IPS-18c (cell line): Measurements from ENCODE around the gene DZIP1L.
"Not testable (repeated sequence)": the region's sequence is repeated elsewhere in the genome, so short reads cannot be mapped to it uniquely, and the experiment has no call there.

Source experiments
- H3K4me3 ChIP-seq: 2 replicates; pipeline ENCODE4 v1.7.0; 2013; ENCODE audit warnings: low read depth, mild to moderate bottlenecking, low read length, moderate library complexity; ENCODE audit not compliant: insufficient read depth
- H3K9me3 ChIP-seq: one replicate; pipeline ENCODE4 v1.6.1; 2013; ENCODE audit warnings: mild to moderate bottlenecking, low read length, moderate library complexity; ENCODE audit not compliant: control insufficient read depth, insufficient read depth

The DZIP1L gene

GRCh38 chr3:138114988-138115971, at the start of gene DZIP1L:
Gene DZIP1L, minus strand, starts transcription at chr3:138115608. Its CDS starts 11,637 bp downstream, at chr3:138103971.
- Histone ChIP-seq H3K4me3 (peak within 1 kb of the TSS; percentile 88), H3K9me3 (peaks cover 2% of the 10 kb centered on the region)

- H3K4me3 ChIP-seq, result no peak overlapping the region
- H3K9me3 ChIP-seq, result no peaks in the 10 kb centered on the region
Observed at GRCh38 chr3:138165061-138165460, 49.7 kb upstream of the DZIP1L start.

- H3K9me3 ChIP-seq, result no peaks in the 10 kb centered on the region
- H3K4me3 ChIP-seq, result no peak overlapping the region
Observed at GRCh38 chr3:138157743-138158142, 42.3 kb upstream of the DZIP1L start.

- Histone ChIP-seq H3K9me3 (no peaks in the 10 kb centered on the region), H3K4me3 (no peak overlapping the region)
Observed at GRCh38 chr3:138154534-138154933, 39.1 kb upstream of the DZIP1L start.

GRCh38 chr3:138148503-138148902, 33.1 kb upstream of the DZIP1L start:
- H3K4me3 ChIP-seq, result no peak overlapping the region
- no peaks in the 10 kb centered on the region for H3K9me3 ChIP-seq

GRCh38 chr3:138142181-138142580, 26.8 kb upstream of the DZIP1L start:
- not testable (repeated sequence) for H3K4me3 ChIP-seq, H3K9me3 ChIP-seq

GRCh38 chr3:138140940-138141339, 25.5 kb upstream of the DZIP1L start:
- H3K4me3 ChIP-seq, result no peak overlapping the region
- H3K9me3 ChIP-seq, result no peaks in the 10 kb centered on the region

- Histone ChIP-seq H3K4me3 (no peak overlapping the region), H3K9me3 (no peaks in the 10 kb centered on the region)
Observed at GRCh38 chr3:138139691-138140090, 24.3 kb upstream of the DZIP1L start.

- H3K9me3 ChIP-seq, result no peaks in the 10 kb centered on the region
- no peak overlapping the region for H3K4me3 ChIP-seq
Observed at GRCh38 chr3:138137861-138138260, 22.5 kb upstream of the DZIP1L start.

GRCh38 chr3:138136201-138136600, 20.8 kb upstream of the DZIP1L start:
- Histone ChIP-seq H3K4me3 (no peak overlapping the region), H3K9me3 (no peaks in the 10 kb centered on the region)

GRCh38 chr3:138135833-138136194, 20.4 kb upstream of the DZIP1L start:
- Histone ChIP-seq H3K9me3 (no peaks in the 10 kb centered on the region), H3K4me3 (no peak overlapping the region)

- H3K4me3 ChIP-seq, result no peak overlapping the region
Observed at GRCh38 chr3:138135146-138135832, 19.9 kb upstream of the DZIP1L start.

GRCh38 chr3:138132239-138132638, 16.8 kb upstream of the DZIP1L start, which contains the start of gene A4GNT:
Gene A4GNT, minus strand, starts transcription at chr3:138132390. Its CDS starts 1,134 bp downstream, at chr3:138131256.
- Histone ChIP-seq H3K4me3 (no peak within 1 kb of the TSS), H3K9me3 (no peaks in the 10 kb centered on the region)

More at GRCh38 chr3:138135146-138135832, 19.9 kb upstream of the DZIP1L start:
- H3K9me3 ChIP-seq, result no peaks in the 10 kb centered on the region

GRCh38 chr3:138127636-138128365, 12.4 kb upstream of the DZIP1L start:
- Histone ChIP-seq H3K9me3 (peaks cover 3% of the 10 kb centered on the region), H3K4me3 (no peak overlapping the region)

GRCh38 chr3:138125548-138126221, 10.3 kb upstream of the DZIP1L start:
- peaks cover 3% of the 10 kb centered on the region for H3K9me3 ChIP-seq

GRCh38 chr3:138124706-138125355, 9.4 kb upstream of the DZIP1L start:
- Histone ChIP-seq H3K9me3 (peaks cover 3% of the 10 kb centered on the region), H3K4me3 (no peak overlapping the region)

More at GRCh38 chr3:138125548-138126221, 10.3 kb upstream of the DZIP1L start:
- no peak overlapping the region for H3K4me3 ChIP-seq
